Nephron progenitor cell (in vitro differentiated cells): ENCODE measurements around the gene DNAJB12.
A peak's percentile ranks its signal among the peaks of the same experiment; 100 is the strongest.

Experiments used
- DNase-seq: peaks from one replicate; pipeline ENCODE4 v3.0.0; 2021
- H3K27ac Mint-ChIP-seq: 2 replicates; pipeline ENCODE4 v1.8.0; 2021; ENCODE audit warnings: mild to moderate bottlenecking, moderate library complexity, mixed read lengths
- H3K27me3 Mint-ChIP-seq: 2 replicates; pipeline ENCODE4 v1.8.0; 2021; ENCODE audit warnings: mild to moderate bottlenecking, low read depth, mixed read lengths; ENCODE audit not compliant: poor library complexity
- H3K36me3 Mint-ChIP-seq: 2 replicates; pipeline ENCODE4 v1.8.0; 2021; ENCODE audit warnings: low read depth, mixed read lengths
- H3K4me1 Mint-ChIP-seq: 2 replicates; pipeline ENCODE4 v1.8.0; 2021; ENCODE audit warnings: mixed read lengths
- H3K4me3 Mint-ChIP-seq: 2 replicates; pipeline ENCODE4 v1.8.0; 2021; ENCODE audit warnings: mild to moderate bottlenecking, moderate library complexity, mixed read lengths
- H3K9me3 Mint-ChIP-seq: 2 replicates; pipeline ENCODE4 v1.8.0; 2021; ENCODE audit warnings: mild to moderate bottlenecking, moderate library complexity, mixed read lengths
- CTCF ChIP-seq: fragments of 200-600 bp; sonication (generic); IDR thresholded peaks from 2 replicates; pipeline ENCODE4 v1.5.0; 2021; ENCODE audit warnings: antibody characterized with exemption

Gene DNAJB12

GRCh38 chr10:72292223-72292691 is 62.5 kb downstream of the DNAJB12 start:
- no peaks in the 10 kb centered on the region for H3K36me3 Mint-ChIP-seq
- H3K4me3 Mint-ChIP-seq: no peak overlapping the region
- peak overlapping the region; percentile 16 for H3K27ac Mint-ChIP-seq
- DNase-seq: no peak
- H3K9me3 Mint-ChIP-seq: no peaks in the 10 kb centered on the region
- peaks cover 28% of the 10 kb centered on the region for H3K4me1 Mint-ChIP-seq
- no peak for TF ChIP-seq CTCF
- peaks cover 4% of the 10 kb centered on the region for H3K27me3 Mint-ChIP-seq

GRCh38 chr10:72291019-72291532 is 63.6 kb downstream of the DNAJB12 start:
- peaks cover 4% of the 10 kb centered on the region for H3K27me3 Mint-ChIP-seq
- no peak for DNase-seq
- no peak for TF ChIP-seq CTCF
- H3K4me3 Mint-ChIP-seq: no peak overlapping the region
- peaks cover 34% of the 10 kb centered on the region for H3K4me1 Mint-ChIP-seq
- H3K36me3 Mint-ChIP-seq: no peaks in the 10 kb centered on the region
- H3K27ac Mint-ChIP-seq: no peak overlapping the region
- no peaks in the 10 kb centered on the region for H3K9me3 Mint-ChIP-seq

GRCh38 chr10:72285972-72286521 is 68.7 kb downstream of the DNAJB12 start:
- no peaks in the 10 kb centered on the region for H3K36me3 Mint-ChIP-seq
- no peak overlapping the region for H3K4me3 Mint-ChIP-seq
- H3K27ac Mint-ChIP-seq: peak overlapping the region; percentile 34
- no peak for DNase-seq
- no peaks in the 10 kb centered on the region for H3K9me3 Mint-ChIP-seq
- TF ChIP-seq CTCF: no peak
- no peaks in the 10 kb centered on the region for H3K27me3 Mint-ChIP-seq
- peaks cover 20% of the 10 kb centered on the region for H3K4me1 Mint-ChIP-seq

GRCh38 chr10:72283131-72283530 is 71.6 kb downstream of the DNAJB12 start:
- Mint-ChIP-seq H3K9me3 (no peaks in the 10 kb centered on the region), H3K27ac (no peak overlapping the region), H3K27me3 (no peaks in the 10 kb centered on the region), H3K4me1 (peaks cover 27% of the 10 kb centered on the region), H3K4me3 (no peak overlapping the region), H3K36me3 (no peaks in the 10 kb centered on the region)
- DNase-seq: no peak
- no peak for TF ChIP-seq CTCF
